Activated naive CD4-positive, alpha-beta T cell treated with anti-CD3 and anti-CD28 coated beads, Interleukin-2, amount 50 U/mL, for 24 hours (primary cell): Measurements from ENCODE around the gene FBXL14.

Experiments used
- H3K27ac Mint-ChIP-seq: one replicate; pipeline ENCODE4 v1.8.0; 2021; ENCODE audit warnings: mild to moderate bottlenecking, mixed read lengths
- H3K27me3 Mint-ChIP-seq: one replicate; pipeline ENCODE4 v1.8.0; 2021; ENCODE audit warnings: mixed read lengths
- H3K36me3 Mint-ChIP-seq: one replicate; pipeline ENCODE4 v1.8.0; 2021; ENCODE audit warnings: mixed read lengths
- H3K4me1 Mint-ChIP-seq: one replicate; pipeline ENCODE4 v1.8.0; 2021; ENCODE audit warnings: mixed read lengths
- H3K4me3 Mint-ChIP-seq: one replicate; pipeline ENCODE4 v1.8.0; 2021; ENCODE audit warnings: mild to moderate bottlenecking, mixed read lengths
- H3K9me3 Mint-ChIP-seq: one replicate; pipeline ENCODE4 v1.8.0; 2021; ENCODE audit warnings: mixed read lengths

The FBXL14 gene

GRCh38 chr12:1544996-1545700, 49.2 kb downstream of the FBXL14 start:
- H3K36me3 Mint-ChIP-seq, result no peaks in the 10 kb centered on the region
- H3K27ac Mint-ChIP-seq, result no peak overlapping the region
- H3K9me3 Mint-ChIP-seq, result no peaks in the 10 kb centered on the region
- no peaks in the 10 kb centered on the region for H3K4me1 Mint-ChIP-seq
- no peak overlapping the region for H3K4me3 Mint-ChIP-seq
- peaks cover 13% of the 10 kb centered on the region for H3K27me3 Mint-ChIP-seq

GRCh38 chr12:1542599-1542998, 51.8 kb downstream of the FBXL14 start:
- Mint-ChIP-seq H3K9me3 (no peaks in the 10 kb centered on the region), H3K27me3 (peaks cover 27% of the 10 kb centered on the region), H3K27ac (no peak overlapping the region), H3K4me1 (no peaks in the 10 kb centered on the region), H3K4me3 (no peak overlapping the region), H3K36me3 (no peaks in the 10 kb centered on the region)

GRCh38 chr12:1540690-1541089, 53.7 kb downstream of the FBXL14 start:
- H3K27me3 Mint-ChIP-seq, result peaks cover 40% of the 10 kb centered on the region

GRCh38 chr12:1539135-1539534, 55.2 kb downstream of the FBXL14 start:
- Mint-ChIP-seq H3K4me1 (peaks cover 7% of the 10 kb centered on the region), H3K27me3 (peaks cover 41% of the 10 kb centered on the region), H3K4me3 (no peak overlapping the region), H3K9me3 (no peaks in the 10 kb centered on the region), H3K27ac (peak overlapping the region; percentile 32), H3K36me3 (no peaks in the 10 kb centered on the region)

More at GRCh38 chr12:1540690-1541089, 53.7 kb downstream of the FBXL14 start:
- H3K36me3 Mint-ChIP-seq, result no peaks in the 10 kb centered on the region
- H3K27ac Mint-ChIP-seq, result no peak overlapping the region
- no peak overlapping the region for H3K4me3 Mint-ChIP-seq
- H3K4me1 Mint-ChIP-seq, result no peaks in the 10 kb centered on the region
- H3K9me3 Mint-ChIP-seq, result no peaks in the 10 kb centered on the region

- no peak overlapping the region for H3K4me3 Mint-ChIP-seq
- no peaks in the 10 kb centered on the region for H3K9me3 Mint-ChIP-seq
- H3K36me3 Mint-ChIP-seq, result no peaks in the 10 kb centered on the region
- H3K27ac Mint-ChIP-seq, result no peak overlapping the region
- H3K27me3 Mint-ChIP-seq, result peaks cover 49% of the 10 kb centered on the region
- peaks cover 30% of the 10 kb centered on the region for H3K4me1 Mint-ChIP-seq
Measured at GRCh38 chr12:1536817-1537216, 57.6 kb downstream of the FBXL14 start.

- no peak overlapping the region for H3K27ac Mint-ChIP-seq
- H3K36me3 Mint-ChIP-seq, result no peaks in the 10 kb centered on the region
- peaks cover 37% of the 10 kb centered on the region for H3K4me1 Mint-ChIP-seq
- H3K9me3 Mint-ChIP-seq, result no peaks in the 10 kb centered on the region
- H3K27me3 Mint-ChIP-seq, result peaks cover 50% of the 10 kb centered on the region
- H3K4me3 Mint-ChIP-seq, result peak overlapping the region; percentile 31
Measured at GRCh38 chr12:1534748-1535147, 59.6 kb downstream of the FBXL14 start.

GRCh38 chr12:1533602-1534304, 60.6 kb downstream of the FBXL14 start:
- Mint-ChIP-seq H3K9me3 (no peaks in the 10 kb centered on the region), H3K4me1 (peaks cover 41% of the 10 kb centered on the region), H3K27me3 (peaks cover 50% of the 10 kb centered on the region), H3K27ac (no peak overlapping the region), H3K4me3 (peak overlapping the region; percentile 84), H3K36me3 (peaks cover under 1% of the 10 kb centered on the region)

- H3K9me3 Mint-ChIP-seq, result no peaks in the 10 kb centered on the region
- H3K4me1 Mint-ChIP-seq, result peaks cover 41% of the 10 kb centered on the region
- peaks cover 52% of the 10 kb centered on the region for H3K27me3 Mint-ChIP-seq
- H3K27ac Mint-ChIP-seq, result no peak overlapping the region
- peaks cover 2% of the 10 kb centered on the region for H3K36me3 Mint-ChIP-seq
- H3K4me3 Mint-ChIP-seq, result peak overlapping the region; percentile 84
Measured at GRCh38 chr12:1533205-1533601, 61.2 kb downstream of the FBXL14 start.

- H3K4me1 Mint-ChIP-seq, result peaks cover 41% of the 10 kb centered on the region
- H3K9me3 Mint-ChIP-seq, result no peaks in the 10 kb centered on the region
- peak overlapping the region; percentile 84 for H3K4me3 Mint-ChIP-seq
- peaks cover 53% of the 10 kb centered on the region for H3K27me3 Mint-ChIP-seq
- peak overlapping the region; percentile 63 for H3K27ac Mint-ChIP-seq
- peaks cover 2% of the 10 kb centered on the region for H3K36me3 Mint-ChIP-seq
Measured at GRCh38 chr12:1532375-1533165, 61.8 kb downstream of the FBXL14 start.

- peak overlapping the region; percentile 83 for H3K4me3 Mint-ChIP-seq
- peaks cover 51% of the 10 kb centered on the region for H3K27me3 Mint-ChIP-seq
Measured at GRCh38 chr12:1531654-1532374, 62.6 kb downstream of the FBXL14 start.

GRCh38 chr12:1531153-1531653, 63.2 kb downstream of the FBXL14 start:
- peaks cover 2% of the 10 kb centered on the region for H3K36me3 Mint-ChIP-seq
- peak overlapping the region; percentile 83 for H3K4me3 Mint-ChIP-seq
- no peaks in the 10 kb centered on the region for H3K9me3 Mint-ChIP-seq
- H3K27me3 Mint-ChIP-seq, result peaks cover 50% of the 10 kb centered on the region
- H3K4me1 Mint-ChIP-seq, result peaks cover 41% of the 10 kb centered on the region
- no peak overlapping the region for H3K27ac Mint-ChIP-seq

More at GRCh38 chr12:1531654-1532374, 62.6 kb downstream of the FBXL14 start:
- Mint-ChIP-seq H3K9me3 (no peaks in the 10 kb centered on the region), H3K36me3 (peaks cover 2% of the 10 kb centered on the region), H3K27ac (peak overlapping the region; percentile 63), H3K4me1 (peaks cover 41% of the 10 kb centered on the region)

- H3K4me3 Mint-ChIP-seq, result peak overlapping the region; percentile 83
- H3K27ac Mint-ChIP-seq, result no peak overlapping the region
- H3K36me3 Mint-ChIP-seq, result peaks cover 2% of the 10 kb centered on the region
- H3K27me3 Mint-ChIP-seq, result peaks cover 48% of the 10 kb centered on the region
- no peaks in the 10 kb centered on the region for H3K9me3 Mint-ChIP-seq
- peaks cover 41% of the 10 kb centered on the region for H3K4me1 Mint-ChIP-seq
Measured at GRCh38 chr12:1530592-1531152, 63.7 kb downstream of the FBXL14 start.

GRCh38 chr12:1529862-1530591, 64.4 kb downstream of the FBXL14 start:
- no peak overlapping the region for H3K27ac Mint-ChIP-seq

GRCh38 chr12:1529228-1529861, 65.0 kb downstream of the FBXL14 start:
- Mint-ChIP-seq H3K4me1 (peaks cover 37% of the 10 kb centered on the region), H3K27ac (no peak overlapping the region), H3K27me3 (peaks cover 51% of the 10 kb centered on the region), H3K36me3 (peaks cover 2% of the 10 kb centered on the region), H3K9me3 (no peaks in the 10 kb centered on the region), H3K4me3 (peak overlapping the region; percentile 83)

More at GRCh38 chr12:1529862-1530591, 64.4 kb downstream of the FBXL14 start:
- Mint-ChIP-seq H3K4me1 (peaks cover 41% of the 10 kb centered on the region), H3K4me3 (peak overlapping the region; percentile 83), H3K36me3 (peaks cover 2% of the 10 kb centered on the region), H3K9me3 (no peaks in the 10 kb centered on the region), H3K27me3 (peaks cover 51% of the 10 kb centered on the region)
